PC-9 (cell line): Measurements from ENCODE around the gene FHDC1. TPM values are rescaled to one million over a fixed set of nuclear protein-coding genes. Genes with fewer than 3 reads are reported as not detected.

Source experiments
- BruUV-seq: library from RNA; stranded (reverse); fragments of 400-500 nt; replicated peaks from 2 replicates; lab custom pipeline; 2021; lab: Mats Ljungman, UMichigan
- CTCF ChIA-PET: fragments of 300-600 bp; sonication (Branson Sonifier 250); formaldehyde crosslinking; loops from one replicate; lab custom pipeline; 2022; ENCODE audit warnings: antibody characterized with exemption; lab: Charles Lee
- POLR2A ChIA-PET: fragments of 300-600 bp; sonication (Branson Sonifier 250); formaldehyde crosslinking; loops from one replicate; lab custom pipeline; 2022; ENCODE audit warnings: antibody characterized with exemption; ENCODE audit not compliant: unreplicated experiment; lab: Charles Lee
- DNase-seq, 2 experiments: peaks; one replicate each; pipeline versions ENCODE4 v3.0.0 to v3.0.0-alpha.2; 2015 to 2022; ENCODE audit warnings: mixed read lengths in 1 of 2
- H2AFZ ChIP-seq: fragments of 200-600 bp; sonication (generic); 2 replicates; pipeline ENCODE4 v1.8.1; 2017; ENCODE audit warnings: antibody characterized with exemption
- H3F3A ChIP-seq: fragments of 200-600 bp; sonication (generic); 2 replicates; pipeline ENCODE4 v1.8.1; 2017; ENCODE audit warnings: antibody characterized with exemption, mild to moderate bottlenecking, low read depth; ENCODE audit not compliant: insufficient read depth
- H3K27ac ChIP-seq: fragments of 200-600 bp; sonication (generic); 2 replicates; pipeline ENCODE4 v1.6.1; 2016; ENCODE audit warnings: mixed run types
- H3K27me3 ChIP-seq: fragments of 200-600 bp; sonication (generic); 2 replicates; pipeline ENCODE4 v1.6.1; 2016; ENCODE audit warnings: low read depth, mixed run types; ENCODE audit not compliant: insufficient read depth
- H3K36me3 ChIP-seq: fragments of 200-600 bp; sonication (generic); 2 replicates; pipeline ENCODE4 v1.6.1; 2016; ENCODE audit warnings: low read depth, mixed run types
- H3K4me1 ChIP-seq: fragments of 200-600 bp; sonication (generic); replicated peaks from 2 replicates; pipeline ENCODE4 v1.6.1; 2016; ENCODE audit warnings: mixed run types; ENCODE audit not compliant: insufficient read depth
- H3K4me2 ChIP-seq: fragments of 200-600 bp; sonication (generic); 2 replicates; pipeline ENCODE4 v1.6.1; 2017; ENCODE audit warnings: mixed run types
- H3K4me3 ChIP-seq: fragments of 200-600 bp; sonication (generic); 2 replicates; pipeline ENCODE4 v1.6.1; 2016; ENCODE audit warnings: mixed run types
- H3K79me2 ChIP-seq: fragments of 200-600 bp; sonication (generic); 2 replicates; pipeline ENCODE4 v1.6.1; 2017; ENCODE audit warnings: low read depth, mixed run types
- H3K9me2 ChIP-seq: fragments of 200-600 bp; sonication (generic); 2 replicates; pipeline ENCODE4 v1.8.1; 2017; ENCODE audit warnings: mild to moderate bottlenecking; ENCODE audit not compliant: insufficient read depth
- H3K9me3 ChIP-seq: fragments of 200-600 bp; sonication (generic); 2 replicates; pipeline ENCODE4 v1.8.1; 2016; ENCODE audit warnings: low read depth; ENCODE audit not compliant: insufficient read depth
- H4K20me1 ChIP-seq: fragments of 200-600 bp; sonication (generic); 2 replicates; pipeline ENCODE4 v1.8.1; 2017; ENCODE audit not compliant: insufficient read depth
- EZH2 ChIP-seq: fragments of 200-600 bp; sonication (generic); IDR thresholded peaks from 2 replicates; pipeline ENCODE4 v1.8.0; 2017; ENCODE audit warnings: antibody characterized with exemption, low read depth
- intact Hi-C: fragments of 100-400 bp; cut with micrococcal nuclease; formaldehyde crosslinking; loops from one replicate; pipeline ENCODE4 v1.10.0; 2022; ENCODE audit not compliant: unreplicated experiment
- total RNA-seq: library from RNA; stranded (reverse); gene quantifications from 2 replicates; pipeline ENCODE4 v1.2.3, GENCODE V29; 2021
- TF ChIP-seq, protein P1 (sequence below): fragments of 200-600 bp; sonication (generic); conservative IDR thresholded peaks from 2 replicates; pipeline ENCODE4 v1.6.1; 2017; ENCODE audit warnings: mixed run types, antibody characterized with exemption, mild to moderate bottlenecking, moderate library complexity

FHDC1 gene
- total RNA-seq, 1 experiment from 2014 or later = 17.4 TPM

DNA sequence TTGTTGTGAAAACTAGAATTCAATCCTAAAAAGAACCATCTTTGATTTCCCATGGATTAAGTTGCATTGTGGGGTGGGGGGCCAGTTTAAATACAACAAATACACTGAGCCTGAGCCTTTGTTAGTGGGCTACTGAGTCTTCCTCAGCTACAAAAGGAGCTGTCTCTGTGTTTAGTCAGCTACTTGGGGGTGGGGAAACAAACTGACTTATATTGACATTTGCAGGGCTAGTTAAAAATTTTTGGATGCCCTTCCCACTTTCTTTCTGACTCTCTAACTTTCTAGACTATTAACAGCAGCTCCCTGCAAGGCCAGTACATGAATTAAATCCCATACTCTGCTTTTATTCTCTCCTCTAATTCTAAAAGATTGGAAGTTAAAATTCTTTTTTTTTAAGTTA, 32.5 kb upstream of the FHDC1 start:
- no peaks in the 10 kb centered on the region for H3K9me2 ChIP-seq

DNA sequence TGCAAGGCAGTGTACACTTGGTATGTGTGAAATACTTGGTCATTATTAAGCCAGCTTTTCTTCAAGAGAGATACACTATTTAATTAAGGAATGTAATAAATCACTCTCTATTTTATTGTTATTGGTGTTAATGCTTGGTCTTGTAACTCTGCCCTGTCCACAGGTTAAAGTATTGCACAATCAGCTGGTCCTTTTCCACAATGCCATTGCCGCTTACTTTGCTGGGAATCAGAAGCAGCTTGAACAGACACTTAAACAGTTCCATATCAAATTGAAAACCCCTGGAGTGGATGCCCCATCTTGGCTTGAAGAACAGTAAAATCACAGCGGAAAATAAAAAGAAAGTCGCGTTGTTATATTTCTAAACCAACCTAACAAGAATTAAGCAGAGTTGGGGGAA, 26.2 kb upstream of the FHDC1 start:
- no peaks in the 10 kb centered on the region for H3K79me2 ChIP-seq
- H3K36me3 ChIP-seq = no peaks in the 10 kb centered on the region
- TF ChIP-seq EZH2 = no peak
- TF ChIP-seq, protein P1, sequence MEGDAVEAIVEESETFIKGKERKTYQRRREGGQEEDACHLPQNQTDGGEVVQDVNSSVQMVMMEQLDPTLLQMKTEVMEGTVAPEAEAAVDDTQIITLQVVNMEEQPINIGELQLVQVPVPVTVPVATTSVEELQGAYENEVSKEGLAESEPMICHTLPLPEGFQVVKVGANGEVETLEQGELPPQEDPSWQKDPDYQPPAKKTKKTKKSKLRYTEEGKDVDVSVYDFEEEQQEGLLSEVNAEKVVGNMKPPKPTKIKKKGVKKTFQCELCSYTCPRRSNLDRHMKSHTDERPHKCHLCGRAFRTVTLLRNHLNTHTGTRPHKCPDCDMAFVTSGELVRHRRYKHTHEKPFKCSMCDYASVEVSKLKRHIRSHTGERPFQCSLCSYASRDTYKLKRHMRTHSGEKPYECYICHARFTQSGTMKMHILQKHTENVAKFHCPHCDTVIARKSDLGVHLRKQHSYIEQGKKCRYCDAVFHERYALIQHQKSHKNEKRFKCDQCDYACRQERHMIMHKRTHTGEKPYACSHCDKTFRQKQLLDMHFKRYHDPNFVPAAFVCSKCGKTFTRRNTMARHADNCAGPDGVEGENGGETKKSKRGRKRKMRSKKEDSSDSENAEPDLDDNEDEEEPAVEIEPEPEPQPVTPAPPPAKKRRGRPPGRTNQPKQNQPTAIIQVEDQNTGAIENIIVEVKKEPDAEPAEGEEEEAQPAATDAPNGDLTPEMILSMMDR = no peak
- no peak overlapping the region for H3K4me3 ChIP-seq
- no peaks in the 10 kb centered on the region for H3K9me3 ChIP-seq
- H3K27ac ChIP-seq = no peak overlapping the region
- BruUV-seq = no TSS peak
- H3F3A ChIP-seq = no peaks in the 10 kb centered on the region
- DNase-seq = no peak
- H3K9me2 ChIP-seq = no peaks in the 10 kb centered on the region
- CTCF ChIA-PET = no interaction called here
- intact Hi-C loops = no loop called here
- POLR2A ChIA-PET = no interaction called here
- no peak overlapping the region for H2AFZ ChIP-seq
- H3K4me1 ChIP-seq = no peaks in the 10 kb centered on the region
- no peaks in the 10 kb centered on the region for H3K27me3 ChIP-seq
- no peaks in the 10 kb centered on the region for H4K20me1 ChIP-seq
- H3K4me2 ChIP-seq = no peak overlapping the region

More for the DNA sequence above, 32.5 kb upstream of the FHDC1 start:
- POLR2A ChIA-PET = no interaction called here
- H3K36me3 ChIP-seq = no peaks in the 10 kb centered on the region
- H3K9me3 ChIP-seq = no peaks in the 10 kb centered on the region
- TF ChIP-seq, protein P1 = no peak
- no peak for TF ChIP-seq EZH2
- H3F3A ChIP-seq = no peaks in the 10 kb centered on the region
- no peak for DNase-seq
- no TSS peak for BruUV-seq
- H3K4me2 ChIP-seq = no peak overlapping the region
- CTCF ChIA-PET = no interaction called here
- H3K27ac ChIP-seq = no peak overlapping the region
- no peaks in the 10 kb centered on the region for H4K20me1 ChIP-seq
- H2AFZ ChIP-seq = no peak overlapping the region
- H3K27me3 ChIP-seq = no peaks in the 10 kb centered on the region
- no peaks in the 10 kb centered on the region for H3K4me1 ChIP-seq
- H3K79me2 ChIP-seq = no peaks in the 10 kb centered on the region
- H3K4me3 ChIP-seq = no peak overlapping the region
- intact Hi-C loops = no loop called here

GRCh38 chr4:152910521-152910920, 25.6 kb upstream of the FHDC1 start:
- intact Hi-C loops = no loop called here
- CTCF ChIA-PET = no interaction called here
- Histone ChIP-seq H3K4me2 (no peak overlapping the region), H3K9me3 (no peaks in the 10 kb centered on the region), H3F3A (no peaks in the 10 kb centered on the region), H3K36me3 (no peaks in the 10 kb centered on the region), H3K27ac (no peak overlapping the region), H3K4me3 (no peak overlapping the region), H3K79me2 (no peaks in the 10 kb centered on the region), H3K27me3 (no peaks in the 10 kb centered on the region), H2AFZ (no peak overlapping the region), H3K9me2 (no peaks in the 10 kb centered on the region), H3K4me1 (no peaks in the 10 kb centered on the region), H4K20me1 (no peaks in the 10 kb centered on the region)
- POLR2A ChIA-PET = no interaction called here
- no peak for DNase-seq
- BruUV-seq = no TSS peak
- TF ChIP-seq, protein P1 = no peak
- TF ChIP-seq EZH2 = no peak
